ENCODE measurements around the gene ZNF780A.
"Not testable (repeated sequence)": the region's sequence is repeated elsewhere in the genome, so short reads cannot be mapped to it uniquely, and the experiment has no call there.

The ZNF780A gene

GRCh38 chr19:40088299-40089047 lies 2.3 kb downstream of the ZNF780A start:
- in situ Hi-C loops (cut with HindIII; ENCODE audit: low sequenced_read_pairs) = loop anchor here (25.0 kb wide), 1 partner anchor 301 kb away; the partner anchor contains the start of gene LEUTX

GRCh38 chr19:40084948-40085347 lies 5.8 kb downstream of the ZNF780A start:
- in situ Hi-C loops (cut with HindIII; ENCODE audit: low sequenced_read_pairs) = loop anchor here (25.0 kb wide), 1 partner anchor 298 kb away; the partner anchor contains the start of gene LEUTX

- in situ Hi-C loops (cut with HindIII; ENCODE audit: low sequenced_read_pairs) = loop anchor here (25.0 kb wide), 1 partner anchor 294 kb away; the partner anchor contains the start of gene LEUTX
Observed at GRCh38 chr19:40081411-40081810, 9.3 kb downstream of the ZNF780A start.

- in situ Hi-C loops (cut with HindIII; ENCODE audit: low sequenced_read_pairs) = loop anchor here (25.0 kb wide), 1 partner anchor 293 kb away; the partner anchor contains the start of gene LEUTX
Observed at GRCh38 chr19:40080289-40080688, 10.5 kb downstream of the ZNF780A start.

- in situ Hi-C loops (cut with HindIII; ENCODE audit: low sequenced_read_pairs) = loop anchor here (25.0 kb wide), 1 partner anchor 291 kb away; the partner anchor contains the start of gene LEUTX
Observed at GRCh38 chr19:40078377-40078776, 12.4 kb downstream of the ZNF780A start.

GRCh38 chr19:40070058-40070457 lies 20.7 kb downstream of the ZNF780A start:
- in situ Hi-C loops (cut with HindIII; ENCODE audit: low sequenced_read_pairs) = no loop called here

GRCh38 chr19:40059624-40060023 lies 31.1 kb downstream of the ZNF780A start:
- in situ Hi-C loops (cut with HindIII; ENCODE audit: low sequenced_read_pairs) = no loop called here

- in situ Hi-C loops (cut with HindIII; ENCODE audit: low sequenced_read_pairs) = no loop called here
Observed at GRCh38 chr19:40057166-40057565, 33.6 kb downstream of the ZNF780A start.

- in situ Hi-C loops (cut with HindIII; ENCODE audit: low sequenced_read_pairs) = no loop called here
Observed at GRCh38 chr19:40056505-40056904, 34.2 kb downstream of the ZNF780A start.

GRCh38 chr19:40055832-40056504 lies 34.8 kb downstream of the ZNF780A start, which contains the start of gene ZNF780B:
Gene ZNF780B (minus strand): TSS chr19:40056231. CDS start chr19:40050332, 5,899 bp downstream.
- in situ Hi-C loops (cut with HindIII; ENCODE audit: low sequenced_read_pairs) = no loop called here

- in situ Hi-C loops (cut with HindIII; ENCODE audit: low sequenced_read_pairs) = no loop called here
Observed at GRCh38 chr19:40055049-40055448, 35.7 kb downstream of the ZNF780A start.

GRCh38 chr19:40054632-40055031 lies 36.1 kb downstream of the ZNF780A start:
- in situ Hi-C loops (cut with HindIII; ENCODE audit: low sequenced_read_pairs) = no loop called here

- in situ Hi-C loops (cut with HindIII; ENCODE audit: low sequenced_read_pairs) = no loop called here
Observed at GRCh38 chr19:40053491-40053890, 37.3 kb downstream of the ZNF780A start.

GRCh38 chr19:40041718-40042117 lies 49.0 kb downstream of the ZNF780A start:
- in situ Hi-C loops (cut with HindIII; ENCODE audit: low sequenced_read_pairs) = not testable (repeated sequence)

GRCh38 chr19:40038047-40038446 lies 52.7 kb downstream of the ZNF780A start:
- in situ Hi-C loops (cut with HindIII; ENCODE audit: low sequenced_read_pairs) = not testable (repeated sequence)

- in situ Hi-C loops (cut with HindIII; ENCODE audit: low sequenced_read_pairs) = no loop called here
Observed at GRCh38 chr19:40035996-40036395, 54.7 kb downstream of the ZNF780A start.

GRCh38 chr19:40033989-40034560 lies 56.7 kb downstream of the ZNF780A start:
- in situ Hi-C loops (cut with HindIII; ENCODE audit: low sequenced_read_pairs) = no loop called here

GRCh38 chr19:40026597-40026970 lies 64.2 kb downstream of the ZNF780A start:
- in situ Hi-C loops (cut with HindIII; ENCODE audit: low sequenced_read_pairs) = no loop called here

- in situ Hi-C loops (cut with HindIII; ENCODE audit: low sequenced_read_pairs) = no loop called here
Observed at GRCh38 chr19:40025938-40026596, 64.7 kb downstream of the ZNF780A start.

- in situ Hi-C loops (cut with HindIII; ENCODE audit: low sequenced_read_pairs) = no loop called here
Observed at GRCh38 chr19:40023969-40024368, 66.8 kb downstream of the ZNF780A start.

All from DLD1 (cell line).